IPS-18a (cell line): ENCODE data around the gene IER3.

ENCODE experiments used
- H3K27ac ChIP-seq: one replicate; pipeline ENCODE4 v1.5.1; 2013; ENCODE audit warnings: low read length
- H3K27me3 ChIP-seq: one replicate; pipeline ENCODE4 v1.6.1; 2013; ENCODE audit warnings: mild to moderate bottlenecking, low read length; ENCODE audit not compliant: control insufficient read depth, insufficient read depth
- H3K36me3 ChIP-seq: one replicate; pipeline ENCODE4 v1.6.1; 2013; ENCODE audit warnings: low read depth, low read length; ENCODE audit not compliant: control insufficient read depth
- H3K4me1 ChIP-seq: one replicate; pipeline ENCODE4 v1.6.1; 2013; ENCODE audit warnings: low read depth, low read length; ENCODE audit not compliant: control insufficient read depth
- H3K4me3 ChIP-seq: one replicate; pipeline ENCODE4 v1.5.1; 2013; ENCODE audit warnings: low read length
- H3K9ac ChIP-seq: one replicate; pipeline ENCODE4 v1.6.1; 2013; ENCODE audit warnings: mild to moderate bottlenecking, low read length, moderate library complexity
- H3K9me3 ChIP-seq: one replicate; pipeline ENCODE4 v1.6.1; 2013; ENCODE audit warnings: low read depth, low read length; ENCODE audit not compliant: control insufficient read depth

The IER3 gene

GRCh38 chr6:30703821-30704220, 40.5 kb downstream of the IER3 start:
- no peak overlapping the region for H3K27ac ChIP-seq
- no peaks in the 10 kb centered on the region for H3K9me3 ChIP-seq
- H3K36me3 ChIP-seq, result peaks cover 65% of the 10 kb centered on the region
- no peak overlapping the region for H3K9ac ChIP-seq
- H3K4me3 ChIP-seq, result no peak overlapping the region
- no peaks in the 10 kb centered on the region for H3K4me1 ChIP-seq
- no peaks in the 10 kb centered on the region for H3K27me3 ChIP-seq

- no peak overlapping the region for H3K4me3 ChIP-seq
- peaks cover 58% of the 10 kb centered on the region for H3K36me3 ChIP-seq
- no peaks in the 10 kb centered on the region for H3K27me3 ChIP-seq
- no peaks in the 10 kb centered on the region for H3K4me1 ChIP-seq
- no peak overlapping the region for H3K9ac ChIP-seq
- H3K9me3 ChIP-seq, result no peaks in the 10 kb centered on the region
- no peak overlapping the region for H3K27ac ChIP-seq
Observed at GRCh38 chr6:30703011-30703410, 41.3 kb downstream of the IER3 start.

DNA sequence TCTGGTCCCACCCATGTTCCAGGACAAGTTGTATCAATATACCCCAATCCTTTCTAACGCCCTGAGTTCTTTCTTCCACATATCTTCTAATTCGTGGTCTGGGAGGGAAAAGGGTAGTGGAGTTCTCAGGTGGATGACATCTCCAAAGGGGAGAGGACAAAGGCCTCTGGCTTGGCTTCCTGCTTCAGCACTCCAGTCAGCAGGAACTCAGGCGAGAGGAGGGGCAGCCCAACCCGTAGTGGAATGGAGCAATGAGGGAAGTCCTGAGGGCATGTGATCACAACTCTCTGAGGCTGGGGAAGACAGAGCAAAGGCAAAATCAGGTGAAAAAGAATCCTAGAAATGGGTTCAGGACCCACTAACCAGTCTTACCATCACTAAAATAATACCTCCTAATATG, 44.0 kb downstream of the IER3 start:
- Histone ChIP-seq H3K9ac (no peak overlapping the region), H3K36me3 (peaks cover 38% of the 10 kb centered on the region), H3K4me3 (no peak overlapping the region), H3K9me3 (no peaks in the 10 kb centered on the region), H3K27ac (no peak overlapping the region), H3K4me1 (no peaks in the 10 kb centered on the region), H3K27me3 (no peaks in the 10 kb centered on the region)

GRCh38 chr6:30696432-30696831, 47.9 kb downstream of the IER3 start:
- H3K4me3 ChIP-seq, result no peak overlapping the region
- H3K9me3 ChIP-seq, result no peaks in the 10 kb centered on the region
- peaks cover 12% of the 10 kb centered on the region for H3K36me3 ChIP-seq
- H3K27me3 ChIP-seq, result no peaks in the 10 kb centered on the region
- H3K9ac ChIP-seq, result no peak overlapping the region
- no peak overlapping the region for H3K27ac ChIP-seq
- peaks cover 1% of the 10 kb centered on the region for H3K4me1 ChIP-seq
